SIG-M5 treated with dmso at 0.1 percent for 504 hours (cell line): ENCODE measurements around the gene SAPCD2.
"Not testable (repeated sequence)": the region's sequence is repeated elsewhere in the genome, so short reads cannot be mapped to it uniquely, and the experiment has no call there.

ENCODE experiments used
- DNase-seq: peaks from one replicate; lab custom pipeline; 2025; ENCODE audit not compliant: unreplicated experiment; lab: John Stamatoyannopoulos, UW

SAPCD2 gene

GRCh38 chr9:137065336-137065967, 4.9 kb downstream of the SAPCD2 start:
- DNase-seq, result no peak

DNA sequence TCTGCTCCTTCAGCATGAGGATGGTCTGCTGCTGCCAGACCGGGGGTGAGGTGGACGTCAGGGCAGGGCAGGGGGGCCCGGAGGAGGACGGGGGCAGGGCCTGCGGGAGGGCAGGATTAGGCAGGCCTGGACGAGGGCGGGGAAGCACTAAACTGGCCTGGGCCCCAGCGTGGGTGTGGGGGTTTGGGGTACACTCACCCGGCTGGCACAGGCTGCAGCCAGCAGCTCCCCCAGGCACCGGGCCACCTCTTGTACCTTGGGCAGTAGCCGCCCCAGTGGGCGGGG, 5.5 kb downstream of the SAPCD2 start:
- no peak for DNase-seq

GRCh38 chr9:137064027-137064879, 6.1 kb downstream of the SAPCD2 start:
- peak; percentile 31 for DNase-seq

DNA sequence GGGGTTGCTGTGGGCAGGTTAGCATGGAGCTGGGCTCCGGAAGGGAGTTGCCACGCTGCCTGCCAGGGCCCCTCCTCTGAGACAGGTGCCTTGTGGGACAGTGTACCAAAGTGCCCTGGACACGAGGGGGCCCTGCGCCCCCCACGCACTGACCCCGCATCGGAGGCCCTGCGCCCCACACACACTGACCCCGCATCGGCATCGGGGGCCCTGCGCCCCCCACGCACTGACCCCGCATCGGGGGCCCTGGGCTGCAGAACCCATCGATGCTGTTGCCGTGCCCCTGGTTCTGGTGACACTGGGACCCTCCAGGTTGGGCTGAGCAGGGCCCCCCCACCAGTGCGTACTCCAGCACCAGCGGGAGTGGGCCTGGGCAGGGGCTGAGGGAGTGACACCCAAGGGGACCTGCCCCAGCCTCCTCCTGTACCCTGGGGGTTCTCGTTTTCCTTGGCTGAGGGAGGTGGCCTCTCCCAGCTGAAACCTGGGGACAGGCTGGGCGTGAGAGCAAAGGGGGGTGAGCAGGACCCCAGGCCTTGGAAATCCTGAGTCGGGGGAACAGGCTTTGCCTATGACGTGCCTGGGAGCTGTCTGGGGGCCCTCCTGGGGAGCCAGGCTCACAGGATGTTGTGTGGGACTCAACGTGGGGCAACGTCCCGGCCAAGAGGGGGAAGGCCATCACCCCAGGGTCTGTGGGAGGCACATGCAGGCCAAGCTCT, 6.9 kb downstream of the SAPCD2 start:
- no peak for DNase-seq

DNA sequence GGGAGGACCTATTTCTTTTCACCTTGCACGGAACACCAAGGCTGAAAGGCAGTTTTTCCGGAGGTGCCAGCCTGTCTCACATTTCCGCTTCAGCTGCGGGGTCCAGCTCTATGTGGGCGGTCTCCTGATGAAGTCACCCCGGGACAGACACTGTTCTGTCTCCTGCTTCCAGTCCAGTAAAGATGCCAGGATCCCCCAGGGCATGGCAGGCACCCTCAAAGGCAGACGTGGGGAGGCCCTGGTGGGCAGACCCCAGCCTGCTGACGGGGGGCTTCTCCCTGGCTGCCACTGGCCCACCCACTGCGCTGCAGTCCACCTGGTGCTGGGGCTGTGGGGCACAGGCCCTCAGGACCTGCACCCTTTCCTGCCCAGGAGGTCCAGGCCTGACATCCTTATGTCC, 7.6 kb downstream of the SAPCD2 start:
- DNase-seq, result not testable (repeated sequence)

DNA sequence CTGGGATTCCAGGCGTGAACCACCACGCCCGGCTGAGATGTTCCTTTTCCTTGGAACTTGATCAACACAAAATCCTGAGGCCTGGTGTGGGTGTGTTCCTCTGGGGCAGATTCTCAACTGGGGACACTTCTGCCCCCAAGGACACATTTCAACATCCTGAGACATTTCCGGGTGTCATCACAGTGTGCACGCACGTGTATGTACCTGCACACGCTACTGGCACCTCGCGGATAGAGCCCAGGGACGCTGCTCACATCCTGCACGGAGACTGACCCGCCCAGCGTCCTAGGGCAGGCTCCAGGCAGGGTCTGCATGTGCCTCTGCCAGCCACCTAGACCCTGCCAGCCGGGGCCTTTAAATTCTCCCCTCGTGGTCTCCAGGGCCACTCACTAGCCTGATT, 8.0 kb downstream of the SAPCD2 start:
- no peak for DNase-seq

DNA sequence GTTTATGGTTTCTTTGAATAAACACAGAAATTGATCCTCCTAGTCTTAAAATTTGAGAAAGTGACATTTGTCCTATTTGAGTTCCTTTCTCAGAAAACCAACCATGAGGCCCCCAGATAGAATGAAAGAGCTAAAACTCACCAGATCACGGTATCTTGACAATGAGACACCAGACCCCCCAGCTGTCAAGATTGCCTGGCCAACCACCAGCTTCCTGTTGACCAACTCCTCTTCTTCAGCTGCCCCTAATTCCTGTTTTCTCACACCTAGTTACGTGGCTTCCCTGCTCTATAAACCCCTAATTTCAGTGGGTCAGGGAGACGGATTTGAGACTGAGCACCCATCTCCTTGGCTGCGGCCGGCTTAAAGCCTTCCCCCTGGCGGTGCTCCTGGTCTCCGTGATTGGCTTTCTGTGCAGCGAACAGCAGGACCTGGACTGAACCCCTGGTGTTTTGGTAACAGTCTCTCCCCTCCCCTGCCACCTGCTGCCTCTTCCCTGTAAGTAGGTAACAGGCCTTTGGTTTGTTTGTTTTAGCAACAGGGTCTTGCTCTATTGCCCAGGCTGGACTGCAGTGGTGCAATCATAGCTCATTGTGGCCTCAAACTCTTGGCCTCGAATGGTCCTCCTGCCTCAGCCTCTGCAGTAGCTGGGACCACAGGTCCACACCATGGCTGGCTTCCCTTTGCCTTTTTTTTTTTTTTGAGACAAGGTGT, 11.7 kb downstream of the SAPCD2 start:
- DNase-seq, result no peak

DNA sequence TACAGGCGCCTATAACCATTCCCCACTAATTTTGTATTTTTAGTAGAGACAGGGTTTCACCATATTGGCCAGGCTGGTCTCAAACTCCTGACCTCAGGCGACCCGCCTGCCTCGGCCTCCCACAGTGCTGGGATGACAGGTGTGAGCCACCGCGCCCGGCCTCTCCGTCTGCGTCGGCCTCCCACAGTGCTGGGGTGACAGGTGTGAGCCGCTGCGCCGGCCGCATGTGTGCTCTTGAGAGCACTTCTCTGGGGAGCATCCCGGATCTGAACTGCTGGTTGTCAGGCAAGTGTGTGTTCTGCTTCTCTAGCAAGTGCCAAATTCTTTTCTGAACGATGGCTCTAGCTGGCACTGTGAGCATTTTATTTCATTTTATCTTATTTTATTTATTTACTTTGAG, 12.8 kb downstream of the SAPCD2 start:
- DNase-seq, result no peak

DNA sequence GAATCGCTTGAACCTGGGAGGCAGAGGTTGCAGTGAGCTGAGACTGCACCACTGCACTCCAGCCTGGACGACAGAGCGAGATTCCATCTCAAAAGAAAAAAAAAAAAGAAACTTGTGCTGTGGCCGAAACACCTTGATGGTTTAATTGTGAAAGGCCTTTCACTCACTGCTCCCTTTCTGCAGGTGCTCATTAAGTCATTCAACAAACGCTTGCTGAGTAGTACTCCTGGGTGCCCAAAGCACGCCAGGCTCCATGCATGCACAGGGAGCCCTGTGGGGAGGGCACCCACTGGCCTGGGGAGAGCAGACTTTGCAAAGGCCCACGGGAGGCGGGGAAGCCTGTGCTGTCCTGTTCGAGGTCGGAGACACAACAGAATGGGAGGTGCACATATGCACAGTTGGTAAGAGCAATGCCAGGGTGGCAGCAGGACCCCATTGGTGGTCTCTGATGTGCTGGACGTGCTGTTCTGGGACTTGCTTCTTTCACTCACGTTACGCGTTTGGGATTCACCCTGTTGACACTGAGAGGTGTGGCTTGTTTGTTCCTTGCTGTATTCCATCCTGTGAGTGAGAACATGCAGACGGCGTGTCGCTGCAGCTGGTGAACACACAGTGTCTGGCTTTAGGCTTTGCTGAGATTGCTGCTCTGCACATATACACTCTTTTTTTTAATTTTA, 13.5 kb downstream of the SAPCD2 start:
- DNase-seq, result no peak

- DNase-seq, result no peak
Observed at GRCh38 chr9:137055385-137056364, 14.7 kb downstream of the SAPCD2 start.

DNA sequence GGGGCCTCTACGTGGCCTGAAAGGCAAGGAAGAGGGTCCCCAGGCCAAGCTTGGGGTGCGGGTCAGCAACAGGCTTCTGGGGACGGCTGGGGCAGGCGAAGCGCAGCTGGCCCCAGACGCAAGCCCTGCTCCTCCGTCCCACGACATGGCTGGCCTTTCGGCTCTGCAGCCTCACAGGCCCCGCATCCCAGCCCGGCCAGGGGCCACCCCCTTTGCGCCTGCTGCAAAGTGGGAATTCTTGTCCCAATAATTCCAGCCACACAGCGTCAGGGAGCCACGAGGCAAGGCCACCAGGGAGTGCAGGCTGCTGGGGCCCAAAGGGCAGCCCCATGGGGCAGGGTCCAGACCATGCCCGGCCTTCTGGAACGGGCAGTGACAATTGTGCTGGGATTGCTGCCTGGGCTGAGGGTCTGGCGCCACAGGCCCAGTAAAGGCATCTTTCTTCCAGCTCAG, 15.4 kb downstream of the SAPCD2 start:
- no peak for DNase-seq

GRCh38 chr9:137053944-137054931, 16.1 kb downstream of the SAPCD2 start, which contains the start of gene ENTPD2:
ENTPD2 (minus strand) TSS chr9:137054061; CDS start chr9:137053997, 64 bp downstream.
- no peak for DNase-seq

DNA sequence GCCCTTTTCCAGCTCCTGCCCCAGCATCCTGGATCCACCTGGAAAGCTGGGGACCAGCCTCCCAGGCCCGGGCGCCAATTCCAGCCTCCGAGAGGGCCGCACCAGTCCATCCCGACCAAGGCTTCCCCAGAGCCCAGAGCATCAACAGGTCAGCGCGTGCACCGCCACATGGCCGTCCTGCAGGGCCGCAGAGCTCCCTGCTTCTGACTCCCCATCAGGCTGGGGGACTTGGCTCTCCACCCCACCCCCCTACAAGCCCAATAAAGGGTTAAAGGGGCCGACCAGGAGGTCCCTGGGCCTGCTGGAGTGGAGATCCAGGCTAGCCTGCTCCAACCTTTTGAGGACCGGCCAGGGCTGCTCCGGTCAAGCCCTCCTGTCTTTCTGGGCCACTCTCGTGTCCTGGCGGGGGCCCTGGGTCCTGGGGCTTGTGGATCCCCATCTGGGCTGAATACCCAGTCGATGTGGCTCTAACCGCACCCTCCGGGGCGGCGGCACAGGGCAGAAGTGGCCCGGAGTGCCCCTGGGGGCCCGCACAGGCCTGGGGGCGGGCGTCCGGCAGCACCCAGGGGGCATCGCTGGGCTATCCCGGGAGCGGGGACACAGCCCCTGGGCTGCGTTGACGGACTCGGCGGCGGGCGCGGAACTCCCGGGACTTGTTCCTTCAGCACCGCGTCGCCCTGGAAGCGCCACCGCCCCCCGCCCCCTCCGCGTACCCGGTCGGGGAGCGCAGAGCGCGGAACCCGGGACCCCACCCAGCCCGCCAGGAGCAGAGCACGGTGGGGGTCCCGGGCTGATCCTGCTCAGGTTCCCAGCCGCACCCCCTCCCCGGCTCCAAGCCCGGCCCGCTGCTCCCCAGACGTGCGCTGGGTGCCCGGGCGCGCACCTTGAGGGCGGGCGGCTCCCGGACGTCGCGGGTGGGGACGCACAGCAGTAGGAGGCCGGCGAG, 17.1 kb downstream of the SAPCD2 start:
- no peak for DNase-seq

- no peak for DNase-seq
Observed at GRCh38 chr9:137052293-137052692, 18.1 kb downstream of the SAPCD2 start.

GRCh38 chr9:137051145-137051724, 19.1 kb downstream of the SAPCD2 start:
- DNase-seq, result no peak

DNA sequence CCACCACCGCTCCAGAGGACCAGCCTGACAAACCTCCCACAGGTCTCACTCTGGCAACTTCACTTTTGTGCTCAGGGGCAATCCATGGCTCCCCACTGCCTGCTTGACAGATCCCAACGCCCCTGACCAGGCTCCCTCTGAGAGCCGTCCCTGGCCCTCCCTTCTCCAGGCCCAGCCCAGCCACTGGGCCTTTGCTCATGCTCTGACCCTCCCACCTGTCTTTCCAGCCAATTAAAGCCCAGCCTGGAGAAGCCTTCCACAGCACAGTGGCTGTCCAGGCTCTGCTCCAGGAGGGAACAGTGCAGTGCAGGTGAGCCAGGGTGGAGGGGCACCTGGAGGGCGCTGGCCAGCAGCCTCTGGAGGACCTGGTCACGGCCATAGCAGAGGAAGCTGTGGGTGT, 19.8 kb downstream of the SAPCD2 start:
- no peak for DNase-seq
